GM19099 (cell line): ENCODE data around the gene GRAMD4.

Source experiments
- POLR2A ChIP-seq: IDR thresholded peaks from 3 replicates; pipeline ENCODE4 v1.6.1; 2011; ENCODE audit warnings: low read depth; ENCODE audit not compliant: insufficient read length; ENCODE audit errors: extremely low read depth

The GRAMD4 gene

DNA sequence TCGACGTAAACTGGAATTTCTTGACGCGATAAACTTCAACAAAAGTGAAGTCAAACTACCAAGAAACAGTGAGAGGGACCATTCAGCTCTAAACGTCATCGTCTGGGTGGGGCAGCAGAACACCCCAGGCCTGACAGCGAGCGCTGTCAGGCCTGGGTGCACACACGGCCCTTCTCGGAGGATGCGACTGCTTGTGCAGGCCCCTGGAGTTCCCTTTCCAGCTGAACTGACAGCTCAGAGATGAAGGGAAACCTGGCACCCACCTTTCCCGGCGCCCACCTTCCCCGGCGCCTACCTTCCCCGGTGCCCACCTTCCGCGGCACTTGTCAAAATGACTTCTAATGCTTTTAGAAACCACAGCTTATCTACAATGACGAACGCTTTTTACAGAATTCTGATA, 70.0 kb downstream of the GRAMD4 start:
- TF ChIP-seq POLR2A: no peak

GRCh38 chr22:46691571-46691970, 71.4 kb downstream of the GRAMD4 start:
- no peak for TF ChIP-seq POLR2A

DNA sequence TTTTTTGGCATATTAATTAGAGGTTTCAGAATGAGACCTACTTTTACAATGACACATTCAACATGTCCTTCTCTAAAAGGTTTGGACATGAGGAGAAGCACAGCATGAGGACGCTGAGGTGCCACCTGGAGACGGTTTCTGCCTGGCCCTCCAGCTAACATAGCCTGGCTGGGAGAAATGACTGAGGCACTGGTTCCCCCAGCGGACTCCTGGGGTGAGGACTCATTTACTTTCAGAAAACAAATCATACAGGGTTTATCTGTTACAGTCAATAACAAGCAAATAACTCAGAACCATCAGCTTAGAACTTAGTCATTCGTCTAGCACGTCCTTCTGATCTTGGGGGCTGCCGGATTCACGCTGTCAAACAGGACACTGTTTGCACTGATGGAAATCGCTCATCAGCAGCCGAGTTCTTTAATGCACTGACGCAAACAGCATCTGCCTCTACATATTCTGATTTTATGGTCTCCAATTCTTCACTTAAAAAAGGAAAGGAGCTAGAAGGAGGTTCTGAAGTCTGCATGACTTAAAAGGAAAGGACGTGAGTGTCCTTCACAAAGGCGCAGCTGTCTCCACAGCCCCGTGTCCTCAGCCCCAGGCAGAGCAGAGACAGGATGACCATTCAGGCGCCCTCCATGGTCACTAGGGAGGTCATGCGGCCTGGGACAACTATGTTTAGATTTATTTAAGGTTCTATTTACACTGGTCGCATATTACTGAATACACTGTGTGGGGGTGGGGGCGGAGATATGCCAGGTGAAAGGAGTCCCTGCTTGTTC, 73.6 kb downstream of the GRAMD4 start:
- TF ChIP-seq POLR2A: no peak

DNA sequence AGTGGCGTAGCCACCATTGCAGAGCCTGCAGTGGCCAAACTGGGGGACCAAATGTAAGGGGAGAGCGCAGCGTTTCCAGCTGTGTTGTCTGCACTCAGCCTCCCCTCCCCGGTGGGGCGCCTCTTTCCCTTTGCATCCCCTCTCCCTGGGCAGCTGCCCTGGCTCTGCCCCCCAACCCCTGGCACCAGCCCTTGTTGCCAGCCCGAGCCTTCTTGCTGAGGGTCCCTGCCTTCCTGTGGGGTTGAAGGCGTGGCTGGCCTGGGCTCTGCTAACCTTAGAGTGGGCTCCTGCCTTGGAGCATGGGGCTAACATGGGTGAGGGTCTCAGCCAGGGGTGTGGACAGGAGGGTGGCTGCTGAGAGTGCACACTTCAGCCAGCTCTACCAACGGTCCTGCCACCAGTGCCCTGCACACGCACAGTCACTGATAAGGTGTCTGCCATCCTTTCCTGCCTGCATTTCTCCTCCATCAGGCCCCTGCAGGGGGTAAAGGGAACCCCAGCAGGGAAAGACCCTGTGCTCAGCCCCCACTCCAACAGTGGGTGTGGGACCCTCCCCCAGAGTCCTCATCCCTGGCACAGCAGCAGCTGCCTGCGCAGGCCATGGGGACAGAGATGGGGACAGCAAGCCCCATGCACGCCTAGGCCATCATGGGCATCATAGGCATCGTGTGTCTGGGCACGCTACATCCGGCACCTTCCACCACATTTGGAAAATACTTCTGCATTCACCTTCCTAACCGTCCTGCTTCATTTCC, 74.4 kb downstream of the GRAMD4 start:
- no peak for TF ChIP-seq POLR2A

DNA sequence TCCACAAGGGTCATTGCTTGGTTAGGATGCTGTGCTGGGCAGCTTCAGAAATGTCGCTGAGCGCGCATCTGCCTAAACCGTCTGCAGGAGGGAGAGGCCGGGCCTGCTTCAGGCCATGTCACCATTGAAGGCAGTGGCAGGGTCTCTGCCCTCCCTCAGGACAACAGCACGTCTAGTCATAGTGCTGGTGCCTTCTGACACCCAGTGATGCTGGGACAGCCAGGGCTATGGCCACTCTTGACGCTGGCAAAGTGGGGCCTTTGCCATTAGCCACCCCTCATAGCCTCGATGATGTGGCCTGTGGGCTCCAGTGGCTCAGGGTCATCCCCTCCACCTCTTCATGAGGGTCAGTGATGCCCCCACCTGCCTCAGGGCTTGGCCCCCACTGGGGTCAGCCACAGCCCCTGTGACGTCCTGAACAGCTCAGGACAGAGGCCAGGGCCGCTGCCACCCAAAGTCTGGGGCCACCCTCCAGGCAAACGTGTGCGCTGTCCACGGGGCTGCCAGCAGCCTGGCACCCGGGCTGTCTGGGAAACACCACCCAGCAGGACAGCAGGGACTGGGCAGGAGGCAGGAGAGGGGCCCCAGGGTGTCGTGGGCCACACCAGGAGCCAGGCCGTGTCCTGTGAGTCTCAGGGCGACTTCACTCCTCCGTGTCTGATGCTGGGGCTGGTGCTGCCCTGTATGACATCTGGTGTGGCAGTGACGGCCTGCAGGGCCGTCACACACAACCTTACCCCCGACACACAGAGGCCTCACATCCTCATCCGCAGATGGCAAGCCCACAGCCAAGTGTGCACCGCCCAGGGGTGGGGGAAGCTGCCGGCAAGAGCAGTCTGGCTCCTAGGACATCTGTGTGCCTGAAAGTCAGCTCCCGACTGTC, 75.4 kb downstream of the GRAMD4 start:
- no peak for TF ChIP-seq POLR2A

- no peak for TF ChIP-seq POLR2A
These were observed 76.0 kb downstream of the GRAMD4 start for GRCh38 chr22:46696229-46696518.

GRCh38 chr22:46696614-46697013, 76.4 kb downstream of the GRAMD4 start:
- TF ChIP-seq POLR2A: no peak

GRCh38 chr22:46697811-46698515, 77.8 kb downstream of the GRAMD4 start:
- no peak for TF ChIP-seq POLR2A

DNA sequence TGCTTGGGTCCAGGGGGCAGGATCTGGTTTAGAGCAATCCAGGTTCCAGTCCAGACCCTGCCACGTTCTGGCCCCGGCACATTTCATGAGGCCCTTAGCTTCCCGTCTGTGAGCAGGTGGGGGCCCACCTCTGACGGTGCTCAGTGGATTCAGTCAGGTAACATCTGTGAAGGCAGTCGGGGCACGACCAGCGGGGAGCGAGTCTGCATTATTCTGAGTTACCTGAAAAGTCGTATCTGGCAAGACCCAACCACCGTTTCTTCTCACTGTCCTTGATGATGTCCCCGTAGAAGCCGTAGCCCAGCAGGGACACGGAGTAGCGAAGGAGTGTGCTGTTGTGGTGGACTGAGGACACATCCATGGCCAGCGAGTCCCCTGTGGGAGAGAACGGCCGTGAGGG, 78.9 kb downstream of the GRAMD4 start:
- no peak for TF ChIP-seq POLR2A

- TF ChIP-seq POLR2A: no peak
These were observed 81.1 kb downstream of the GRAMD4 start for GRCh38 chr22:46701262-46701661.

DNA sequence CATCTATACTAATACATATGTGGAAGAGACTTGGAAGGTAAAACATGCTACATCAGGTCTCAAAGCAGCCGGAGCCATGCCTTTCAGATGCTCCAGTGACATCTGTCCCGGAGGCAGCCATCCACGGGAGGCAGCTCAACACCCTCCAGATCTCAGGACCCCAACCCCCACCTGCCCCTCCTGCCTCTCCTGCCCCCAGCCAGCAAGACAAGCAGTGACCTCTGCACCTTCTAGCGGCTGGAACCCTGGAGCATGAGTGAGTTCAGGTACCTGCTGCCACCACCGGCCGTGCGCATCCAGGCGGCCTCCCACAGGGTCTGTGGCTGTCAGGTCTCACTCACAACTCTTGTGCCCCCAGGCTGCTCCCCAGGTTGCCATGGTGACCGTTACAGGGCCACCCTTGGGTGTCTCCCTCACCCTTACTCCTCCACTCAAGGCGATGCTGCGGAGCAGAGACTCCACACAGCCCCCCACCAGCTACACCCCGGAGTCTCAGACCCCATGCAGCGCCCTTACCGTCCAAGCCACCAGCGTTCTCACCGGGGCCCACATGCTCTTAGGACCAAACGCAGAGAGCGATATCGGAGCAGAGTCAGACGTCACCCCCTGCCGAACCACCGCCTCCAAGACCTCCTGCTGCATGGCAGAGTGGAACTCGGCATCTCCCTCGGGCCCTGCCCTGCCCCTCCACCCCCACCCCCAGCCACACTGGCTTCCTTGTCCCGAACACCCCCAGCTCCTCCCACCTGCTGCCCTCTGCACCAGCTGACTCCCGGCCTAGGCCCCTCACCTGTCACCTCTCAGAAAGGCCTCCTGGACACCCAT, 83.2 kb downstream of the GRAMD4 start:
- TF ChIP-seq POLR2A: no peak

- TF ChIP-seq POLR2A: no peak
These were observed 83.8 kb downstream of the GRAMD4 start for GRCh38 chr22:46703996-46704370.

- TF ChIP-seq POLR2A: no peak
These were observed 85.9 kb downstream of the GRAMD4 start for GRCh38 chr22:46706060-46706459.

GRCh38 chr22:46707305-46707704, 87.1 kb downstream of the GRAMD4 start:
- TF ChIP-seq POLR2A: no peak
